ENCODE data around the gene HNRNPR.

The HNRNPR gene

DNA sequence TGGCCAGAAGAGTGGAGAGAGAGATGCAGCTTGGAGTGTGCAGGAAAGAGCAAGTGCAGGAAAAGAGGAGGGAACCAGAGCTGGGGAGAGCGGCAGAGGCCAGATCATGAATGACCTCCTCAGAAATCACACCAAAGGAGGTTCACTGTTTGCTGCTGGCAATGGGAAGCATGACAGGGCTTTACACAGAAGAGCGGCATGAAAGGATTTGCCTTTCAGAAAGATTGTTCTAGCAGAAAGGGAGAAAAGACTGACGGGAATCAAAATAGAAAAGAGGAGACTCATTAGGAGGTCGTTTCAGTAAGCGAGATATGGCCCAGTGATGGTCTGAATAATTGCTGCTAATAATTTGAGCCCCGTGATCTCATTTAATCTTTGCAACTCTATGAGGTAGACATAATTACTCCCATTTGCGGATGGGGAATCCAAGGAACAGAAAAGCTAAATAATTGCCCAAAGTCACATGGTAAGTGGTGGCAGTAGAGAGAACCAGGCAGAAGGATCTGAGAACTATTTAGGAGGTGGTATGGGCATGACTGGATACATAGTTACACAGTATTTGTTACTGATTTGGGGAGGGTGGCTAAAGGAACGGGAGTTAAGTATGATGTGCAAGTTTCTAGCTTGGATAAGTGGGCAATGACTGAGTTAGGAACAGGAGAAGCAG lies 12.5 kb upstream of the HNRNPR start:
- Histone ChIP-seq H2BK15ac (ENCODE audit: low read depth, poor library complexity, severe bottlenecking) (no peak overlapping the region), H4K8ac (ENCODE audit: low read length) (no peak overlapping the region), H3K27ac (ENCODE audit: low read length, poor library complexity, severe bottlenecking) (no peak overlapping the region), H3K4me1 (ENCODE audit: control insufficient read depth, insufficient read depth, low read depth, low read length) (no peaks in the 10 kb centered on the region), H3K79me1 (replicated peaks; ENCODE audit: low read length, poor library complexity, severe bottlenecking) (peaks cover 8% of the 10 kb centered on the region), H3K9me3 (ENCODE audit: control insufficient read depth, low read length) (peaks cover 35% of the 10 kb centered on the region), H3K18ac (ENCODE audit: low read depth in 1 of 2, low read length in 2 of 2) (no peak overlapping the region), H2BK5ac (ENCODE audit: low read depth, low read length, poor library complexity, severe bottlenecking) (no peak overlapping the region), H3K27me3 (ENCODE audit: control insufficient read depth in 1 of 2, insufficient read depth in 1 of 2, low read length in 2 of 2) (no peaks in the 10 kb centered on the region), H4K91ac (ENCODE audit: low read length) (no peak overlapping the region), H3K9ac (ENCODE audit: low read length) (no peak overlapping the region), H2AK5ac (ENCODE audit: low read length, severe bottlenecking) (no peak overlapping the region), H2BK120ac (ENCODE audit: low read depth, low read length) (no peak overlapping the region), H3K4me2 (ENCODE audit: low read length, poor library complexity, severe bottlenecking) (no peak overlapping the region), H2BK12ac (ENCODE audit: low read length in 2 of 2) (no peak overlapping the region), H3K36me3 (ENCODE audit: control insufficient read depth in 1 of 2, insufficient read depth in 2 of 2, low read depth in 1 of 2, low read length in 2 of 2) (peaks cover 12 to 49% of the 10 kb centered on the region in 2 experiments), H3K4ac (ENCODE audit: low read depth in 1 of 2, low read length in 2 of 2) (no peak overlapping the region), H3K4me3 (ENCODE audit: insufficient read depth in 1 of 2, low read depth in 1 of 2, low read length in 2 of 2) (no peak overlapping the region), H3K23ac (ENCODE audit: low read length in 2 of 2) (no peak overlapping the region), H2AFZ (ENCODE audit: low read depth, low read length) (no peak overlapping the region), H3K14ac (ENCODE audit: low read length in 2 of 2) (no peak overlapping the region)
- 95% methylated on average over 8 of the region's 8 CpGs for WGBS
- no peak for DNase-seq

DNA sequence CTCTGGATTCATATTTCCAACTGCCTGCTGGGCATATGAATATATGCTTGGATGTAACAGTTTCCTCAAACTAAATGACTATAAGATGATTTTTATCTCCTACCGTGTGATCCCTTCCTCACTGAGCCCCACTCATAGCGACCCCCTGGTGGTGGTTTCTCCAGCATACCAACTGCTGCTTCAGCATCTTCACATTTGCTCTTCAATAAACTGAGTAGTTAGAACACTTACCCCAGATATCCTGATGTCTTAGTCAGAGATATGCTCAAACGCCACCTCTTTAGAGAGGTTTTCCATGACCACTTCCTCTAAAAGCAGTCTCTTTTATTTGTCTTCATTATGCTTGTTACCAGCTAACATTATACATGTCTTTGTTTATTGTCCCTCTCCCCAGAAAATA lies 10.2 kb upstream of the HNRNPR start:
- Histone ChIP-seq H2BK120ac (ENCODE audit: low read depth, low read length) (no peak overlapping the region), H2BK5ac (ENCODE audit: low read depth, low read length, poor library complexity, severe bottlenecking) (no peak overlapping the region), H3K27me3 (ENCODE audit: control insufficient read depth in 1 of 2, insufficient read depth in 1 of 2, low read length in 2 of 2) (no peaks in the 10 kb centered on the region), H2BK12ac (ENCODE audit: low read length in 2 of 2) (no peak overlapping the region), H3K14ac (ENCODE audit: low read length in 2 of 2) (no peak overlapping the region), H3K18ac (ENCODE audit: low read depth in 1 of 2, low read length in 2 of 2) (no peak overlapping the region), H4K91ac (ENCODE audit: low read length) (no peak overlapping the region), H3K4ac (ENCODE audit: low read depth in 1 of 2, low read length in 2 of 2) (no peak overlapping the region), H3K23ac (ENCODE audit: low read length in 2 of 2) (no peak overlapping the region), H3K9ac (ENCODE audit: low read length) (no peak overlapping the region), H2BK15ac (ENCODE audit: low read depth, poor library complexity, severe bottlenecking) (no peak overlapping the region), H3K4me1 (ENCODE audit: control insufficient read depth, insufficient read depth, low read depth, low read length) (no peaks in the 10 kb centered on the region), H4K8ac (ENCODE audit: low read length) (no peak overlapping the region), H3K27ac (ENCODE audit: low read length, poor library complexity, severe bottlenecking) (no peak overlapping the region), H3K36me3 (ENCODE audit: control insufficient read depth in 1 of 2, insufficient read depth in 2 of 2, low read depth in 1 of 2, low read length in 2 of 2) (peaks cover 7 to 25% of the 10 kb centered on the region in 2 experiments), H2AFZ (ENCODE audit: low read depth, low read length) (no peak overlapping the region), H3K79me1 (replicated peaks; ENCODE audit: low read length, poor library complexity, severe bottlenecking) (no peaks in the 10 kb centered on the region), H2AK5ac (ENCODE audit: low read length, severe bottlenecking) (no peak overlapping the region), H3K4me2 (ENCODE audit: low read length, poor library complexity, severe bottlenecking) (no peak overlapping the region), H3K4me3 (ENCODE audit: insufficient read depth in 1 of 2, low read depth in 1 of 2, low read length in 2 of 2) (no peak overlapping the region), H3K9me3 (ENCODE audit: control insufficient read depth, low read length) (peaks cover 11% of the 10 kb centered on the region)
- no peak for DNase-seq
- 52% methylated on average over 3 of the region's 3 CpGs for WGBS

GRCh38 chr1:23352096-23352695 lies 8.1 kb upstream of the HNRNPR start:
- H3K9ac ChIP-seq (ENCODE audit: low read length), result no peak overlapping the region
- H3K27ac ChIP-seq (ENCODE audit: low read length, poor library complexity, severe bottlenecking), result no peak overlapping the region
- no peaks in the 10 kb centered on the region for H3K9me3 ChIP-seq (ENCODE audit: control insufficient read depth, low read length)
- H3K14ac ChIP-seq (ENCODE audit: low read length in 2 of 2), result no peak overlapping the region
- H2AK5ac ChIP-seq (ENCODE audit: low read length, severe bottlenecking), result no peak overlapping the region
- no peak overlapping the region for H2BK5ac ChIP-seq (ENCODE audit: low read depth, low read length, poor library complexity, severe bottlenecking)
- H2BK120ac ChIP-seq (ENCODE audit: low read depth, low read length), result no peak overlapping the region
- peaks cover 0 to 8% of the 10 kb centered on the region in 2 experiments for H3K36me3 ChIP-seq (ENCODE audit: control insufficient read depth in 1 of 2, insufficient read depth in 2 of 2, low read depth in 1 of 2, low read length in 2 of 2)
- H3K79me1 ChIP-seq (replicated peaks; ENCODE audit: low read length, poor library complexity, severe bottlenecking), result no peaks in the 10 kb centered on the region
- H3K4ac ChIP-seq (ENCODE audit: low read depth in 1 of 2, low read length in 2 of 2), result no peak overlapping the region
- no peak overlapping the region for H3K18ac ChIP-seq (ENCODE audit: low read depth in 1 of 2, low read length in 2 of 2)
- H4K8ac ChIP-seq (ENCODE audit: low read length), result no peak overlapping the region
- no peak overlapping the region for H2BK12ac ChIP-seq (ENCODE audit: low read length in 2 of 2)
- no peak overlapping the region for H4K91ac ChIP-seq (ENCODE audit: low read length)
- H2BK15ac ChIP-seq (ENCODE audit: low read depth, poor library complexity, severe bottlenecking), result no peak overlapping the region
- WGBS, result 81% methylated on average over 1 of the region's 1 CpG
- no peaks in the 10 kb centered on the region for H3K4me1 ChIP-seq (ENCODE audit: control insufficient read depth, insufficient read depth, low read depth, low read length)
- no peak overlapping the region for H3K23ac ChIP-seq (ENCODE audit: low read length in 2 of 2)
- H2AFZ ChIP-seq (ENCODE audit: low read depth, low read length), result no peak overlapping the region
- H3K27me3 ChIP-seq (ENCODE audit: control insufficient read depth in 1 of 2, insufficient read depth in 1 of 2, low read length in 2 of 2), result no peaks in the 10 kb centered on the region
- H3K4me2 ChIP-seq (ENCODE audit: low read length, poor library complexity, severe bottlenecking), result no peak overlapping the region
- DNase-seq, result no peak
- no peak overlapping the region for H3K4me3 ChIP-seq (ENCODE audit: insufficient read depth in 1 of 2, low read depth in 1 of 2, low read length in 2 of 2)

DNA sequence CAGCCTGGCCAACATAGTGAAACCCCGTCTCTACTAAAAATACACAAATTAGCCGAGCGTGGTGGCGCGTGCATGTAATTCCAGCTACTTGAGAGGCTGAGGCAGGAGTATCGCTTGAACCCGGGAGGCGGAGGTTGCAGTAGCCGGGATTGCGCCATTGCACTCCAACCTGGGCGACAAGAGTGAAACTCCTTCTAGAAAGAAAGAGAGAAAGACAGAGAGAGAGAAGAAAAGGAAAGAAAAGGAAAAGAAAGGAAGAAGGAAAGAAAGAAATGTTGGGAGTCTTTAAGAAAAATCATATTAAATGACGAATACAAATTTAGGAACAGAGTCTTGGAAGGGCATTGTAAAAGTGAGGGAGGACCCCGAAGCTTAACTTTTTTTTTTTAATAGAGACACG lies 1.8 kb upstream of the HNRNPR start:
- no peak overlapping the region for H3K4me3 ChIP-seq (ENCODE audit: insufficient read depth in 1 of 2, low read depth in 1 of 2, low read length in 2 of 2)
- no peak overlapping the region for H2AK5ac ChIP-seq (ENCODE audit: low read length, severe bottlenecking)
- DNase-seq, result no peak

More for the DNA sequence above, 1.8 kb upstream of the HNRNPR start:
- Histone ChIP-seq H3K4me2 (ENCODE audit: low read length, poor library complexity, severe bottlenecking) (no peak overlapping the region), H3K18ac (ENCODE audit: low read depth in 1 of 2, low read length in 2 of 2) (no peak overlapping the region), H4K8ac (ENCODE audit: low read length) (no peak overlapping the region), H4K91ac (ENCODE audit: low read length) (no peak overlapping the region), H3K27ac (ENCODE audit: low read length, poor library complexity, severe bottlenecking) (no peak overlapping the region), H3K23ac (ENCODE audit: low read length in 2 of 2) (no peak overlapping the region), H2BK5ac (ENCODE audit: low read depth, low read length, poor library complexity, severe bottlenecking) (no peak overlapping the region), H2BK120ac (ENCODE audit: low read depth, low read length) (no peak overlapping the region), H3K36me3 (ENCODE audit: control insufficient read depth in 1 of 2, insufficient read depth in 2 of 2, low read depth in 1 of 2, low read length in 2 of 2) (no peaks in the 10 kb centered on the region), H3K9ac (ENCODE audit: low read length) (no peak overlapping the region), H2AFZ (ENCODE audit: low read depth, low read length) (no peak overlapping the region), H2BK15ac (ENCODE audit: low read depth, poor library complexity, severe bottlenecking) (peak overlapping the region; percentile 67), H3K79me1 (replicated peaks; ENCODE audit: low read length, poor library complexity, severe bottlenecking) (peaks cover 4% of the 10 kb centered on the region), H3K9me3 (ENCODE audit: control insufficient read depth, low read length) (no peaks in the 10 kb centered on the region), H3K4ac (ENCODE audit: low read depth in 1 of 2, low read length in 2 of 2) (no peak overlapping the region), H2BK12ac (ENCODE audit: low read length in 2 of 2) (no peak overlapping the region), H3K27me3 (ENCODE audit: control insufficient read depth in 1 of 2, insufficient read depth in 1 of 2, low read length in 2 of 2) (no peaks in the 10 kb centered on the region), H3K14ac (ENCODE audit: low read length in 2 of 2) (no peak overlapping the region), H3K4me1 (ENCODE audit: control insufficient read depth, insufficient read depth, low read depth, low read length) (no peaks in the 10 kb centered on the region)
- 99% methylated on average over 14 of the region's 14 CpGs for WGBS

All from mesenchymal stem cell (in vitro differentiated cells and primary cell).